Thyroid gland (tissue), 4 donors: ENCODE results near the gene MAP3K1.

ENCODE experiments used
- POLR2A ChIP-seq, 2 donors: fragments of 450-650 bp; IDR thresholded peaks; one replicate each; pipeline ENCODE4 v1.6.1; 2017; ENCODE audit warnings: antibody characterized with exemption in 2 of 2, mild to moderate bottlenecking in 2 of 2, moderate library complexity in 1 of 2
- TF ChIP-seq, protein P1 (sequence below), 6 experiments: fragments of 200-600 bp in 3 of 6; fragments of 450-650 bp in 3 of 6; sonication (generic) in 3 of 6; IDR thresholded peaks; one replicate each; pipeline ENCODE4 v1.5.1; 2016 to 2019; ENCODE audit warnings: antibody characterized with exemption in 6 of 6, mild to moderate bottlenecking in 2 of 6, inconsistent platforms in 1 of 6, moderate library complexity in 1 of 6

GRCh38 chr5:56803894-56804293 lies 11.5 kb upstream of the MAP3K1 start:
- TF ChIP-seq, protein P1, sequence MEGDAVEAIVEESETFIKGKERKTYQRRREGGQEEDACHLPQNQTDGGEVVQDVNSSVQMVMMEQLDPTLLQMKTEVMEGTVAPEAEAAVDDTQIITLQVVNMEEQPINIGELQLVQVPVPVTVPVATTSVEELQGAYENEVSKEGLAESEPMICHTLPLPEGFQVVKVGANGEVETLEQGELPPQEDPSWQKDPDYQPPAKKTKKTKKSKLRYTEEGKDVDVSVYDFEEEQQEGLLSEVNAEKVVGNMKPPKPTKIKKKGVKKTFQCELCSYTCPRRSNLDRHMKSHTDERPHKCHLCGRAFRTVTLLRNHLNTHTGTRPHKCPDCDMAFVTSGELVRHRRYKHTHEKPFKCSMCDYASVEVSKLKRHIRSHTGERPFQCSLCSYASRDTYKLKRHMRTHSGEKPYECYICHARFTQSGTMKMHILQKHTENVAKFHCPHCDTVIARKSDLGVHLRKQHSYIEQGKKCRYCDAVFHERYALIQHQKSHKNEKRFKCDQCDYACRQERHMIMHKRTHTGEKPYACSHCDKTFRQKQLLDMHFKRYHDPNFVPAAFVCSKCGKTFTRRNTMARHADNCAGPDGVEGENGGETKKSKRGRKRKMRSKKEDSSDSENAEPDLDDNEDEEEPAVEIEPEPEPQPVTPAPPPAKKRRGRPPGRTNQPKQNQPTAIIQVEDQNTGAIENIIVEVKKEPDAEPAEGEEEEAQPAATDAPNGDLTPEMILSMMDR (IDR thresholded peaks at IDR 0.05): no peak
- no peak for TF ChIP-seq POLR2A (IDR thresholded peaks at IDR 0.05)
